ENCODE results near the gene CHADL. TPM values are rescaled to one million over a fixed set of nuclear protein-coding genes. Genes with fewer than 3 reads are reported as not detected.
A peak's percentile ranks its signal among the peaks of the same experiment; 100 is the strongest.

The CHADL gene
- polyA plus RNA-seq, 1 of the 3 experiments (the other 2 are of a cell fraction) = 0.03 TPM

GRCh38 chr22:41285441-41285819, 44.7 kb upstream of the CHADL start:
- CTCF ChIA-PET = no interaction called here
- no peaks in the 10 kb centered on the region for H4K20me1 ChIP-seq (ENCODE audit: insufficient read depth)
- no peaks in the 10 kb centered on the region for H3K9me2 ChIP-seq
- peak overlapping the region; percentile 76 for H3K4me2 ChIP-seq
- DNase-seq = peak; percentile 64
- no CpG with 5 or more reads among the region's 30 CpGs for WGBS (ENCODE audit: low lambda C conversion rate)
- peak overlapping the region; percentile 63 to 70 for H3K4me3 ChIP-seq (ENCODE audit: low read depth in 2 of 2, low read length in 1 of 2)
- H3K9ac ChIP-seq = peak overlapping the region; percentile 85
- H3K9me3 ChIP-seq = no peaks in the 10 kb centered on the region
- POLR2A ChIA-PET = interaction anchor here (1.3 kb wide), 1 partner anchor 161 kb away, joined by 4 read pairs; the partner anchor contains the start of gene TOB2
- peaks cover 52% of the 10 kb centered on the region for H3K79me2 ChIP-seq (ENCODE audit: insufficient read depth)
- no peaks in the 10 kb centered on the region for H3K27me3 ChIP-seq (ENCODE audit: insufficient read depth)
- peaks cover 4 to 5% of the 10 kb centered on the region in 2 experiments; a peak in 2 of 4 replicates for H3K4me1 ChIP-seq (ENCODE audit: control insufficient read depth in 1 of 2, insufficient read depth in 2 of 2, low read depth in 1 of 2, low read length in 1 of 2)
- peak overlapping the region; percentile 58 to 75 for H3K27ac ChIP-seq (ENCODE audit: low read depth in 2 of 2, low read length in 1 of 2)
- no peak overlapping the region for H2AFZ ChIP-seq (ENCODE audit: low read depth)
- peaks cover 13% of the 10 kb centered on the region for H3F3A ChIP-seq (replicated peaks; ENCODE audit: insufficient read depth)
- H3K36me3 ChIP-seq (replicated peaks in 1 of 2; ENCODE audit: control insufficient read depth in 1 of 2, insufficient read depth in 2 of 2, low read length in 1 of 2) = peaks cover 3 to 6% of the 10 kb centered on the region in 2 experiments
- TF ChIP-seq MEF2A (IDR thresholded peaks at IDR 0.05; ENCODE audit: borderline replicate concordance, low read depth) (no peak), CTCF (IDR thresholded peaks at IDR 0.05) (no peak), RFX5 (IDR thresholded peaks at IDR 0.05; ENCODE audit: low read length) (no peak), RXRA (IDR thresholded peaks at IDR 0.05; ENCODE audit: borderline replicate concordance, low read depth) (no peak), FOXM1 (IDR thresholded peaks at IDR 0.05; ENCODE audit: low read depth) (0 out of 2 replicates have a peak, but pooled peaks have one; percentile 3), SMC3 (IDR thresholded peaks at IDR 0.05; ENCODE audit: low read depth, low read length) (no peak), NFIC (IDR thresholded peaks at IDR 0.05; ENCODE audit: borderline replicate concordance) (no peak), MAX (IDR thresholded peaks at IDR 0.05; ENCODE audit: low read depth) (0 out of 2 replicates have a peak, but pooled peaks have one; percentile 36), ELF1 (IDR thresholded peaks at IDR 0.05) (no peak), REST (IDR thresholded peaks at IDR 0.05; ENCODE audit: low read depth, low read length) (no peak), TAF1 (IDR thresholded peaks at IDR 0.05; ENCODE audit: borderline replicate concordance, low read depth, low read length) (no peak), USF2 (IDR thresholded peaks at IDR 0.05; ENCODE audit: borderline replicate concordance, low read depth, low read length) (no peak), GATA2 (CRISPR knock-in tag; IDR thresholded peaks at IDR 0.05) (no peak), USF1 (IDR thresholded peaks at IDR 0.05; ENCODE audit: borderline replicate concordance, low read depth) (no peak), NRF1 (IDR thresholded peaks at IDR 0.05; ENCODE audit: low read depth, low read length) (no peak), EZH2phosphoT487 (IDR thresholded peaks at IDR 0.05; ENCODE audit: borderline replicate concordance, low read depth) (no peak), SIN3A (IDR thresholded peaks at IDR 0.05; ENCODE audit: borderline replicate concordance, low read depth, low read length) (no peak; the same call in 1 of the 2 replicates), ZBTB33 (IDR thresholded peaks at IDR 0.05; ENCODE audit: borderline replicate concordance, low read depth) (no peak), IRF3 (IDR thresholded peaks at IDR 0.05; ENCODE audit: low read depth, low read length) (no peak), EP300 (IDR thresholded peaks at IDR 0.05; ENCODE audit: borderline replicate concordance in 1 of 2, low read depth in 1 of 2, low read length in 1 of 2) (no peak), POLR2AphosphoS5 (IDR thresholded peaks at IDR 0.05; ENCODE audit: low read depth, low read length) (peak; percentile 22; the same call in 1 of the 2 replicates), RCOR1 (IDR thresholded peaks at IDR 0.05; ENCODE audit: low read length) (no peak), CHD2 (IDR thresholded peaks at IDR 0.05; ENCODE audit: low read length, partially characterized antibody) (no peak)

Data from SK-N-SH (cell line).